ENCODE results near the gene KCNJ12. TPM values are rescaled to one million over a fixed set of nuclear protein-coding genes. Genes with fewer than 3 reads are reported as not detected.

Gene KCNJ12
- total and polyA plus RNA-seq, 2 of the 4 experiments (the other 2 are of a cell fraction): under 0.01 to 0.10 TPM

DNA sequence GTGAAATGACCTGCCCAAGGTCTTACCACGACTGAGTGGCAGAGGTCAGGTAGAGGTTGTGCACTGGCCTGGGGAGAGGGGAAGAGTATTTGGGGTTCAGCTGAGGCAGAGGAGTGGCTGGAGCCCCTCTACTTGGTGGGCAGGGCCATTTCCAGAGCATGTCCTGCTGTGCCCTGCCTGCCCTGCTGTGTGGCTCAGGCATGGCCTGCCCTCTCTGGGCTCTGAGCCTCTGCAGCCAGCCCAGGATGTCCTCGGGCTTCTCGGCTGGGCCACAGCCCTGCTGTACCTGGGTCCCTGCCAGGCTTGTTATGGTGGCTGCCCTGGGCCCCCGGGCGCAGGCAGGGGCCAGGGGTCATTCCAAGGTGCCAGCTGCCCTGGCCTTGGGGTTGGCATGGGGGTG is 19.6 kb downstream of the KCNJ12 start:
- Histone ChIP-seq H3K18ac (ENCODE audit: low read depth, low read length) (no peak overlapping the region), H3K36me3 (ENCODE audit: control insufficient read depth, insufficient read depth, low read length) (no peaks in the 10 kb centered on the region), H3K79me1 (ENCODE audit: low read depth in 1 of 2, low read length in 2 of 2) (no peaks in the 10 kb centered on the region), H3K9ac (ENCODE audit: low read depth, low read length) (no peak overlapping the region), H2BK120ac (ENCODE audit: low read depth, low read length) (0 out of 2 replicates have a peak overlapping the region, but pooled peaks have one; percentile 48), H3K23ac (ENCODE audit: low read depth, low read length) (no peak overlapping the region), H2BK20ac (ENCODE audit: low read depth, low read length) (peak overlapping the region; percentile 79; the same call in 1 of the 2 replicates), H4K8ac (ENCODE audit: low read depth in 2 of 2, low read length in 2 of 2) (no peak overlapping the region), H3K4me2 (ENCODE audit: low read depth, low read length) (no peak overlapping the region), H3K9me1 (ENCODE audit: insufficient read depth, low read length) (no peaks in the 10 kb centered on the region; the same call in 1 of the 2 replicates), H2BK5ac (ENCODE audit: low read depth, low read length, poor library complexity, severe bottlenecking) (peak overlapping the region; percentile 43), H4K91ac (ENCODE audit: insufficient read depth, low read depth, low read length) (peak overlapping the region; percentile 46; the same call in 1 of the 2 replicates), H3K4ac (ENCODE audit: low read depth, low read length) (peak overlapping the region; percentile 48; the same call in 1 of the 2 replicates), H3K27ac (ENCODE audit: insufficient read depth, low read length) (no peak overlapping the region), H3K4me1 (ENCODE audit: control insufficient read depth, insufficient read depth, low read length) (peaks cover 13% of the 10 kb centered on the region), H2AFZ (replicated peaks; ENCODE audit: low read length, poor library complexity) (no peak overlapping the region), H2AK9ac (replicated peaks; ENCODE audit: low read depth, low read length, poor library complexity) (peak overlapping the region; percentile 87), H2BK15ac (ENCODE audit: low read depth, low read length) (peak overlapping the region; percentile 13; the same call in 1 of the 3 replicates), H3K9me3 (ENCODE audit: control insufficient read depth, insufficient read depth, low read length) (no peaks in the 10 kb centered on the region), H3K27me3 (ENCODE audit: control insufficient read depth, insufficient read depth, low read length) (peaks cover 12% of the 10 kb centered on the region), H3K56ac (ENCODE audit: extremely low read depth, insufficient read depth, low read length) (no peak overlapping the region), H4K20me1 (ENCODE audit: insufficient read depth, low read length) (no peaks in the 10 kb centered on the region), H2AK5ac (ENCODE audit: low read depth, low read length) (no peak overlapping the region; the same call in 1 of the 2 replicates), H3K14ac (replicated peaks; ENCODE audit: low read depth, low read length) (no peak overlapping the region), H4K5ac (ENCODE audit: low read depth, low read length) (0 out of 2 replicates have a peak overlapping the region, but pooled peaks have one; percentile 76), H3K4me3 (ENCODE audit: insufficient read depth, low read depth, low read length) (no peak overlapping the region)
- CTCF ChIA-PET: no interaction called here
- no peak for DNase-seq
- in situ Hi-C loops (cut with MboI; ENCODE audit: low sequenced_read_pairs) (no loop called here), dilution Hi-C loops (cut with HindIII; ENCODE audit: low sequenced_read_pairs, unreplicated experiment) (no loop called here), intact Hi-C loops (cut with micrococcal nuclease) (no loop called here)
- ATAC-seq (ENCODE audit: low read depth): no peak
- BruUV-seq (replicated peaks): no TSS peak
- no CpG with 5 or more reads among the region's 5 CpGs for WGBS, 2 experiments (ENCODE audit: extremely low coverage in 2 of 2, insufficient read length in 1 of 2)
- TF ChIP-seq CTCF (conservative IDR thresholded peaks at IDR 0.05; ENCODE audit: low read depth, low read length) (no peak), MAZ (IDR thresholded peaks at IDR 0.05; ENCODE audit: borderline replicate concordance, low read depth, low read length) (no peak), RCOR1 (IDR thresholded peaks at IDR 0.05; ENCODE audit: insufficient replicate concordance, low read length) (no peak), NFE2L2 (IDR thresholded peaks at IDR 0.05; ENCODE audit: low read depth, low read length) (no peak), POLR2A (IDR thresholded peaks at IDR 0.05; ENCODE audit: low read depth, low read length) (no peak), MXI1 (IDR thresholded peaks at IDR 0.05; ENCODE audit: borderline replicate concordance, low read depth, low read length) (no peak), CEBPB (IDR thresholded peaks at IDR 0.05; ENCODE audit: low read depth, low read length) (no peak), MAFK (IDR thresholded peaks at IDR 0.05; ENCODE audit: low read depth, low read length) (no peak), RAD21 (IDR thresholded peaks at IDR 0.05; ENCODE audit: low read length) (no peak), SMC3 (IDR thresholded peaks at IDR 0.05; ENCODE audit: low read depth, low read length) (no peak), FOS (IDR thresholded peaks at IDR 0.05; ENCODE audit: low read depth, low read length) (no peak), CHD1 (IDR thresholded peaks at IDR 0.05; ENCODE audit: low read depth, low read length) (no peak), RFX5 (IDR thresholded peaks at IDR 0.05; ENCODE audit: low read depth, low read length) (no peak), BHLHE40 (IDR thresholded peaks at IDR 0.05; ENCODE audit: low read depth, low read length) (no peak)
- TF ChIP-seq, protein P1, sequence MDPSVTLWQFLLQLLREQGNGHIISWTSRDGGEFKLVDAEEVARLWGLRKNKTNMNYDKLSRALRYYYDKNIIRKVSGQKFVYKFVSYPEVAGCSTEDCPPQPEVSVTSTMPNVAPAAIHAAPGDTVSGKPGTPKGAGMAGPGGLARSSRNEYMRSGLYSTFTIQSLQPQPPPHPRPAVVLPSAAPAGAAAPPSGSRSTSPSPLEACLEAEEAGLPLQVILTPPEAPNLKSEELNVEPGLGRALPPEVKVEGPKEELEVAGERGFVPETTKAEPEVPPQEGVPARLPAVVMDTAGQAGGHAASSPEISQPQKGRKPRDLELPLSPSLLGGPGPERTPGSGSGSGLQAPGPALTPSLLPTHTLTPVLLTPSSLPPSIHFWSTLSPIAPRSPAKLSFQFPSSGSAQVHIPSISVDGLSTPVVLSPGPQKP (IDR thresholded peaks at IDR 0.05; ENCODE audit: borderline replicate concordance, low read depth, low read length): no peak
- TF ChIP-seq, protein P2, sequence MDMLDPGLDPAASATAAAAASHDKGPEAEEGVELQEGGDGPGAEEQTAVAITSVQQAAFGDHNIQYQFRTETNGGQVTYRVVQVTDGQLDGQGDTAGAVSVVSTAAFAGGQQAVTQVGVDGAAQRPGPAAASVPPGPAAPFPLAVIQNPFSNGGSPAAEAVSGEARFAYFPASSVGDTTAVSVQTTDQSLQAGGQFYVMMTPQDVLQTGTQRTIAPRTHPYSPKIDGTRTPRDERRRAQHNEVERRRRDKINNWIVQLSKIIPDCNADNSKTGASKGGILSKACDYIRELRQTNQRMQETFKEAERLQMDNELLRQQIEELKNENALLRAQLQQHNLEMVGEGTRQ (IDR thresholded peaks at IDR 0.05; ENCODE audit: low read depth, low read length): no peak
- POLR2A ChIA-PET (ENCODE audit: unreplicated experiment): no interaction called here
